Measurements from ENCODE around the gene DLG1.
A peak's percentile ranks its signal among the peaks of the same experiment; 100 is the strongest.
"Not testable (repeated sequence)": the region's sequence is repeated elsewhere in the genome, so short reads cannot be mapped to it uniquely, and the experiment has no call there.

Gene DLG1

DNA sequence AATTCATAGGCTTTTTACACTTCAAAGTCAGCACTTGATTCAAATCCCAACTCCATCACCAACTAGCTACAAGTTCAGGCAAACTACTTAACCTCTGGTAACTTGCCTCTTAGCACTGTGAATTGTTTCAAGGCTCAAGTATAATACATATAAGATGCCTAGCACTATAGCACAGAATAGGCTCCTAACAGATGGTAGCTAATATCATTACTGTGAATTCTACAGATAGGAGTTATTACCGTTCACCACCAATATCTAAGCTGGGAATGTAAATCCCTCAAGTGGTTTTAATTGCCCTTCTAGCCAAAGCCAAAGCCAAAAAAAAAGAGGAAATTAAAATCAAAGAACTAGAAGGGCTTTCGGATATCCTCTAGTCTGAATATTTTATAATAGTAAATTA, 15.4 kb downstream of the DLG1 start:
- DNase-seq = no peak

DNA sequence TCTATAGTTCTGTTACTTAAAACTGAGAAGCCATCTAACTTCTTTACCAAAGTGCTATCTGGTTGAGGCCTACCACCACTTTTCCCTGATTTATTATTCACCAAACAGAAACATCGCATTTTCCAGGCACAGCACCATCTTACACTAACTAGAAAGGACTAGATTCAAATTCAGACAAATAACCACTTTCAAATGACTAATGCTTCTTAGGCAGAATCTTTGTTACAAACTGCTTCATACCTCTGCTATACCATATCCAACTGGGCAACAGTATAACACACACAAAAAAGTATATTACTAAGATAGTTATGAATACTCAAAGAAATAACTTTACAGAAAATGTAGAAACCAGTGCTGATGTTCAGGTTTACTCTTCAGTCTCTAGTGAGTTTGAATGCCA, 16.6 kb downstream of the DLG1 start:
- no peak for DNase-seq

DNA sequence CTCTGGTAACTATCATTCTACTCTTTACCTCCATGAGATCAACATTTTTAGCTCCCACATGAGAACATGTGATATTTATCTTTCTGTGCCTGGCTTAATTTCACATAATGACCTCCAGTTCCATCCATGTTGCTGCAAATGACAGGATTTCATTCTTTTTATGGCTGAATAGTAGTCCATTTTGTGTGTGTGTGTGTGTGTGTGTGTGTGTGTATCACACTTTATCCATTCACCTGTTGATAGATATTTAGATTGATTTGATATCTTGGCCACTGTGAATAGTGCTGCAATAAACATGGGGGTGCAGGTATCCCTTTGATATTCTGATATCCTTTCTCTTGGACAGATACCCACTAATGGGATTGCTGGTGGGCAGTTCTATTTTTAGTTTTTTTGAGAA, 18.3 kb downstream of the DLG1 start:
- DNase-seq = no peak

DNA sequence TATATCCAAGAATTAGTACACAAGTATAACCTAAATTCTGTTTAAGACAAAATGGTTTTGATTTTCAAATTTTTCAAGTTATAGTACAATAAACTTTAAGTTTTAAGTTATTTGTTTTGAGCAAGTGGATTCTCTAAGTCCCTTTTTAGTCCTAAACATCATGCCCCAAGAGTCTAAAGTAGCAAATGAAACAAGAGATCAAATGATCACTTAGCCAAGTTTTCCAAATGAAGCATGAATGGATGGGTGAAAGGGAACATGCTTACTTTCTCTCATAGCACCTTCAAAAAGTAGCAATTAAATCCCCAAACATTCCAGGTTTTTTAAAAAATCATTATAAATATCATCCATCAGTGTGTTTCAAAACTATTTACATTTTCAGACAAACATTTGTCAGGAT, 19.5 kb downstream of the DLG1 start:
- no peak for DNase-seq

DNA sequence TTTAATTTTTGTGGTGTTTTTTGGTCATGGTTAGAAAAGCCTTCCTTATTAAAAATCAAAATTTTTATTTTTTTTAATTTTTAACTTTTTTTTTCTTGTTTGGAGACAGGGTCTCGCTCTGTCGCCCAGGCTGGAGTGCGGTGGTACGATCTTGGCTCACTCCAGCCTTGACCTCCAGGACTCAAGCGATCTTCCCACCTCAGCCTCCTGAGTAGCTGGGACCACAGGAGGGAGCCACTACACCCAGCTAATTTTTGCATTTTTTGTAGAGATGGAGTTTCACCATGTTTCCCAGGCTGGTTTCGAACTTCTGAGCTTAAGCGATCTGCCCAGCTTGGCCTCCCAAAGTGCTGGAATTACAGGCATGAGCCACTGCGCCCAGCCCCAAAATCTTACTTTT, 21.6 kb downstream of the DLG1 start:
- DNase-seq = not testable (repeated sequence)

DNA sequence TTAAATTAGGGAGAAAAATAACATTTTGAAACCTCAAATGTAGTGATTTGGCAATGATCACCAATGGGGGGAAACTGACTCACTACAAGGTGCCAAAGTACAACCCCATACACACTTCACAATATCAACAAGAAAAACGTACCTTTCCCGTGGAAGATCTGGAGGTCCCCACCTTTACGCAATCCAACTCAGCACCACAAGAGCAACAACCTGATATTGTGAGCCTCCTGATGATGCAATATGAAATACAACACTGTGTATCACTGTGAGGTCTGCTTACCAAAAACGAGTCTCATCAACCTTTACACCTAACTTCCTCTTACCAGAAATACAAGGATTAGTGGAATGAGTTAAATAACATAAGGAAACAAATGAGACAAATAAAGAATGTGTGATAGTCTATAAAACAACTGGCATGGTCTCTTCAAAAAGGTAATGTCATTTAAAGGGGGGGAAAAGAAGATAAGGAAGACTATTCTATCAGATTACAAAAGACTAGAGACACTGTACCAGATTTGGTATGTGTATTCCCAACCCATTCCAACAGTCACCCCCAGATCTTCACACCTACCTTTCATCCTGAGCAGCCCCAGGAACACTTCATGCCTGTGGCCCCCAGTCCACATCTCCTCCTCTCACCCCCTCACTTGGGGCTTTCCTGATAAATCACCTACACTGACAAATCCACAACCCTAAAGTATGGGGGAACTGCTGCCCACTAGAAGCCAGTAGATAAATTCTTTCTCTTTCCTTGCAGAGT, 27.7 kb downstream of the DLG1 start:
- no peak for DNase-seq

DNA sequence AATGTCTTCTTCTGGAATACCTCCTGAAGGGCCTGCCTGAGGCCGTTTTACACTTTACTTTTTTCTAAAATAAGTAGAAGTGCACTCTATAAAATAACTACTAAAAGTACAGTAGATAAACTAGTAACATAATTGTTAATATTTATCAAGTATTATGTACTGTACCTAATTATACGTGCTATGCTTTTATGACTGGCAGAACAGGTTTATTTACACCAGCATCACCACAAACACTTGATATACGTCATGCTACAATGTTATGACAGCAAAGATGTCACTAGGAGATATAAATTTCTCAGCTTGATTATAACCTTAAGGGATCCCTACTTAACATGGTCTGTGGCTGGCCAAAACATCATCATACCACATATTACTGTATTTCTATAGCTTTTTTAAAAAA, 29.4 kb downstream of the DLG1 start:
- DNase-seq = no peak

DNA sequence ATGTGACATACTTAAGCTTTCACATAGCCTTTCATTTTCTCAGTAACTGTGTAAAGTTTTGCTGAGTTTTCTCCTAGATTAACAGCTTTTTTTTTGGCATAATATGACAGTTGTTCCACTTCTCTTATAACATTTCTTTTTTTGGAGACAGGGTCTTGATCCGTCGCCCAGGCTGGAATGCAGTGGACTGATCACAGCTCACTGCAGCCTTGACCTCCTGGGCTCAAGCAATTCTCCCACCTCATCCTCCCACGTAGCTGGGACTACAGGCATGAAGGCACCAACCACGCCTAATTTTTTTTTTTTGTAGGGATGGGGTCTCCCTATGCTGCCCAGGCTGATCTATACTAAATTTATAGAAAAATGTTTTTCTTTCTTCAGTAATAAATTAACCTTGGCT, 30.1 kb downstream of the DLG1 start:
- DNase-seq = no peak

DNA sequence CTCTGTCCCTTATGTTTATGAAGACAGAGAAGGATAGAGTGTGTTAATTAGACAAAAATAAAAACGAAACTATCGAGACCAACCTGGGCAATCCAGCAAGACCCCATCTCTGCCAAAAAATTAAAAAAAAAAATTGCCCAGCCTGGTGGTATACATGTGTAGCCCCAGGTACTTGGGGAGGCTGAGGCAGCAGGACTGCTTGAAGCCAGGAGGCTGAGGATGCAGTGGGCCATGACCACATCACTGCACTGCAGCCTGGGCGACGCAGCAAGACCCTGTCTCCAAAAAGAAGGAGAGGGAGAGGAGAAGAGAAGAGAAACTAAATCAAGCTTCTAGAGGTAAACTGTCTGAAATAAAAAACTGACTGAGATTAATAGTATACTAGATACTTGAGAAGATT, 32.1 kb downstream of the DLG1 start:
- no peak for DNase-seq

DNA sequence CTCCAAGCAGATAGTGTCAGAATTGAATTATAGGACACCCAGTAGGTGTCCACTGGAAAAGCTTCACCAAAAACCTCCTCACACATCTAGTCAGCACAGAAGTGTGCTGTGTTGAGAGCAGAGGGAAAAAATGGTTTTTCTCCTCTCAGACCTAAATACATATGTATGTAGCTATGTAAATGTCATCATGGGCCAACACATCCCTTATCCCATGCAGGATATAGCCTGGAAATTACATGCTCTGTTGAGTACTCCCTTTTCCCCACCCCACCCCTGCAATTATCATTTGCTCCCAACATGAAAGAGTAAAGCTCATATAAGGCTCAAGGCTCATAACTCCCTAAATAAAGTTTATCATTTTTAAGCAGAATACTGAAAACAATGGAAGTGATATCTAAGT, 35.7 kb downstream of the DLG1 start:
- DNase-seq = no peak

DNA sequence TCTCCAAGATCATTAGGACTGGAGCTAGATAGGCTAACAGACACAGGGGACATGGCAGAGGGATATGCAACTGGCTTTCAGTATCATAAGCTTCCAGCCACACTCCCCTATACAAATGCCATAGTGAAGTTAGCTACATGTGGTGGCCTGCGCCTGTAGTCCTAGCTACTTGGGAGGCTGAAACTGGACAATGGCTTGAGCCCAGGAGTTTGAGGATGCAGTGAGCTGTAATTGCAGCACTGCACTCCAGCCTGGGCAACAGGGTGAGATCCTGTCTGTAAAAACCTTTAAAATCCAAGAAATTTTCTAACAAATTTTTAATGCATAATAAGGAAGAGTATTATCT, 37.3 kb downstream of the DLG1 start:
- no peak for DNase-seq

DNA sequence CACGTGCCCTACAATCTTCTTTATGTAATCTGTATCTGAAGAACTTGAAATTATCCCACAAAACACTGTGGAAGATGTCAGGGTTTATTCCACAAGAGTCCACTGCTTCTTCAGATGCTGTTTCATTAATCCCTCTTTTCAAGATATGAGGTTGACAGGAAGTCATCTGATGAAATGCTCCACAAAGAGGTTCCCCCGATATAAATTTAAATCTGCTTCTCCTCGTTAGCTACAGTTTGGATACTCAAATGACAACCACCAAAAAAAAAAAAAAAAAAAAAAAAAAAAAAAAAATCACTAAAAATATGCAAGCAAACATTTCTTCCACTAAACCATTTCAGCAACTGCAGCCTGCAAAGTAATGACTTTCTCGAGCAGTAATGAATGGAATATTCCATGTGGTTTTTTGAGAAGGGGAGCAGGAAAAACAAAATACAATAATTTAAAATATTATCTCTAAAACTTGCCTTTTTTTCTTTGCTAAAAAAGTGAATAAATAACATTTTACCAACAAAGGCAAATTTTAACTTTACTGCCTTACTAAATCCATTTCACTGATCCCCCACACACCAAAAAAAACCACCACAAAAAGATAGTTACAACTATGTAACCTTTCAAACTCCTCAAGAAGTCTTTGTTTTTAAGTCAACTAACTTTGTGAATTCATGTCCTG, 37.8 kb downstream of the DLG1 start:
- no peak for DNase-seq

DNA sequence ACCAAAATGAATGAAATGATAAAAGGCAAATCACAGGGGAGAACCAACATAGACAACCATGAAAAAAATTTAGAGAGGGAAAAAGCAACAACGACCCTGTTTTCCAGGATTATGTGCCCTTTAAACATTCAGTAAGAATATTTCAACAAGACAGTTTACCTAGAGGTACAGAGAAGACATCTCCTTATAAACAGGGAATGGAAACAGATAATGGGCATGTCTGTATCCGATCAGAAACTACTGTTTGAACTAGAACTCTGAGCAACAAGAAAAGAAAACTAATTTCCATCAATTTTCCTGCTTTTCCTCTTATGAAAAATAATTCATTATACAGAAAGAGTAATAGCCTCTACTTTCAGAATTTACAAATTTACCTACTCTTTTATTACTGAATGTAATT, 39.3 kb downstream of the DLG1 start:
- no peak for DNase-seq

DNA sequence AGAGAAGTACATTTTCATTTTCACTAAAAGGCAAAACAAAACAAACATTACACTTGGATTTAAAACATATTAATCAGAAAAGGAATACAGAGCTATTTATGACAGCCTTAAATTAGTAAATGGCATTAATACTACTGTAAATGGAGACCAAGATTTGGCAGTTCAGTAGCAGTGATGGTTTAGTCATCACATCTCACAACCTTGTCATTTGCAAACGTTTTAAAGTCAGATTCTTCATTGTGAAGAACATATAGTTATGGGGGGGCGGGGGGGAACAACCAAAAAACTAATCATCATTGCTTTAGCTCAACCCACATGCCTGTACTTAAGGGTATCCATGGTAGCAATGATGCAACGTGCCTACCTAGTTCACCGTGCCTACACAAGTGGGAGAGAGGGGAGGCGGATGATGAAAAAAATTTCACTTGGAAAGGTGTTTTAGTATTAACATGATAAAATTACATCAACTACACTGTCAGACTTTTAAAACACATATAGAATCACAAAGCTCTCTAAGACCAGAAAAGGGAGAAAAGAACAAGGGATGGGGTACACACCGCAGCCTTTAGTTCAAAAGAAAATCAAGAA, 40.1 kb downstream of the DLG1 start:
- DNase-seq = peak; percentile 2

DNA sequence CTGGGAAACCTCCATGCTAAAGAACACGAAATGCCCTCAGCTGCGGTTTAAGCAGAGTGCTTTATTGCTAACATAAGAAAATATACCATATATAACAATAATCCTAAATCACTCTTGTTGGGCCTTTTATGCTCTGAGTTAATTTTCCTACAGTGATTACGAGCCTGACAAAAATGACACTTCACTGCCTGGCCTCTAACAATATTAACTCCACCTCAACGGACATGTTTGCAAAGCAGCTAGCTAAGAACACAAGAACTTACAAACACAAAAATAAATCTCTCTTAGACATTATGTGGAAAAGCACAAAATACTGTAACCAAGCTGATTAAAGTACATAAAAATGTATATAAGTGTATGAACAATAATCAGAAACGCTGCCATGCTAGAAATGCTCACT, 40.7 kb downstream of the DLG1 start:
- no peak for DNase-seq

DNA sequence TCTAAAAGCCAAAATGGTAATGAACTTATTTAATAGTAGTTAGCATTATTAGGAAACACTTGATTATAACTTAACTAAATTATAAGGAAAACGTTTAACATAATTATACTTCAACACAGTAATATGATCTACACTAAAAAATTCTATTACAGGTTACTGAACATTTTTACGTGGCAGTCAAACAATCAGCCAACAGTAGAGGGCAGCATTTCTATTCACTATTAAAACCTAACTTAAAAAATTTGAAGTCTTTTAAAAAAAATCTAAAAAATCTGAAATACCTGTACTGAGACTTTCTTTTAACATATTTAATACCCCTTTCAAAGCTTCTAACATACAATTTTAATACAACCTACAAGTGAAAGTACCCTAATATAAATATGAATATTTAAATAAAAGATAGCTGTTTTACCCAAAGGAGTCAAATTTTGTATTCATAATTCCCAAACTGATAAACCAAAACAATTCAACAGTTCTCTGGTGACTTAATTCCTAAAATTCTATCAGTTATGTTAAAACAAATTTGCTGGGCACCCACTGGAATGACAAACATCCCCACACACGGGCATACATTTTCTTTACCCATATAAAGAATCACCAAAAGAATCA, 41.5 kb downstream of the DLG1 start:
- DNase-seq = peak; percentile 12

DNA sequence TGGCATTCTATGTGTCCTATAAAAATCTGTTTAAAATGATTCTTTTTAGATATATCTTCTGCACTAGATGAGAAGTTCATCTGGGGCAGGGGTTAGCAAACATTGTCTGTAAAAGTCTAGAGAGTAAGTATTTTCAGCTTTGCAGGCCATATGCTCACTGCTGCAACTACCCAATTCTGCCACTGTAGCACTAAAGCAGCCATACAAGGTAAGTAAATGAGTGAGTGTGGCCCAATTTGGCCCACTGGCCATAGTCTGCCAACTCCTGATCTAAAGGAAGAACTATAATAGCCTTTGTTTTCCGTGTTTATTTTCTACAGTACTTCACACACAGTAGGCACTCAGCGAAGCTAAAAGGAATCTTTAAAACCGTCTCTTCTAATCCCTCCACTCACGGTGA, 42.3 kb downstream of the DLG1 start:
- no peak for DNase-seq

DNA sequence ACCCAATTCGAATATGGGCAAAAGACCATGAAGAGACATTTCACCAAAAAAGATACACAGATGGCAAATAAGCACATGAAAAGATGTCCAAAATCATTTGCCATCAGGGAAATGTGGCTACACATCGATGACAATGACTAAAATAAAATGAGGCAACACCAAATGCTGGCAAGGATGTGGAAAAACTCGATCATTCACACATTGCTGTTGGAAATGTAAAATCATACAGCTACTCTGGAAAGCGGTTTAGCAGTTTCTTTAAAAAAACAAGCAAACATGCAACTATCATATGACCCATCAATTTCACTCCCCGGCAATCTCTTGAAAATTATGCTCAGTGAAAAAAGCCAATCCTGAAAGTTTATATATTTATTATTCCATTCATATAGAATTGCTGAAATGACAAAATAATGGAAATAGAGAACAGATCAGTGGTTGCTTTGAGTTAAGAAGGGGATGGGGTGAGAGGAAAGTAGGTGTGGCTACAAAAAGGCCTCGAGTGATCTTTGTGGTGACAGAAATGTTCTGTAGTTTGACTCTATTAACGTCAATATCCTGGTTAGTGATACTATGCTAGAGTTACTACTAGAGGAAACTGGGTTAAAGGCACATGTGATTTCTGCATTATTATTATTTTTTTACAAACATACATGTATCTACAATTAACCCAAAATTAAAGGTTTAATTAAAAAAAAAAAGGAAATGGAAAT, 45.0 kb downstream of the DLG1 start:
- no peak for DNase-seq

DNA sequence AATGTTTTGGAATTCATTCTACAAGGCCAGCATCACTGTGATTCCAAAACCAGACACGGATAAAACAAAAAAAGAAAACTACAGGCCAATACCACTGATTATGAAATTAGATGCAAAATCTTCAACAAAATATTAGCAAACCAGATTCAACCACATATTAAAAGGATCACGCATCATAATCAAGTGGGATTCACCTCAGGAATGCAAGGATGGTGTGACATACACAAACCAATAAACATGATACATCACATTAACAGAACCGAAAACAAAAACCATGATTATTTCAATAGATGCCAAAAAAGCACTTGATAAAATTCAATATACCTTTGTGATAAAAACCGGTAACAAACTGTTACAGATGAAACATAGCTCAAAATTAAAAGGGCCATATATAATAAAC, 48.9 kb downstream of the DLG1 start:
- DNase-seq = no peak

DNA sequence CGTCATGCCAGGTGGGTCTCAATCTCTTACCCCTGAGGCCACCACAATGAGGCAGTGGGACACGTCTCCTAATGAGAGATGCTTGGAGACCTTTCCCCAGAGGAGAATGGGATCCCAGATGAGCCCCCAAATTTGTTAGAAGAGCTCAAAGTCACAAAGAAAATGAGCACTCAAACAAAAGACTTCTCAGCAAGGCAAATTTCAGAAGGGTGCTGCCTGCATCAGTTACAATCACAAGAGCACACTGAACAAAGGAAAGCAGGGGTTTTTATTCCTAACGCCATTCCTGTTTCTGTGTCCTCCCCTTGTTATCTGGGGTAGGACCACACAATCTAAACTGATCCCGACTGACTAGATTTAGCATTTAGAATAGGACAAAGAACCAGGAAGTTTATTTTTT, 50.1 kb downstream of the DLG1 start:
- DNase-seq = no peak

DNA sequence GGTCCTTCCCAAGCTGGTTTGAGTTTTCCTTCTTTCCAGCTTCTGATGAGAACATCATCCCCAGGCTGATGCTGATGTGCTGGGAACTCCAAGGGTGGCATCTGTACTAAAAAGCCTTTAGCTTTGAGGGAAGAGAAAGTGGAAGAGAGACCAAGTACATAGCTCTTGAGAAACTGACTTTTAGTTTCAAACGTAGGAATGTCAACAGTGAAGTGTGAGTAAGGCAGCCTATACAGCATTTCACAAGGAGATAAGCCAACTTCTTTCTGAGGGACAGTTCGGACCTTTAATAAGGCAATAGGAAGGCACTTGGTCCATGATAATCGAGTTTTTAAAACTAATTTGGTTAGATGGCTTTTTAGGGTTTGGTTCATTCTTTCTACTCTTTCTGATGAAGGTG, 53.7 kb downstream of the DLG1 start:
- DNase-seq = no peak

DNA sequence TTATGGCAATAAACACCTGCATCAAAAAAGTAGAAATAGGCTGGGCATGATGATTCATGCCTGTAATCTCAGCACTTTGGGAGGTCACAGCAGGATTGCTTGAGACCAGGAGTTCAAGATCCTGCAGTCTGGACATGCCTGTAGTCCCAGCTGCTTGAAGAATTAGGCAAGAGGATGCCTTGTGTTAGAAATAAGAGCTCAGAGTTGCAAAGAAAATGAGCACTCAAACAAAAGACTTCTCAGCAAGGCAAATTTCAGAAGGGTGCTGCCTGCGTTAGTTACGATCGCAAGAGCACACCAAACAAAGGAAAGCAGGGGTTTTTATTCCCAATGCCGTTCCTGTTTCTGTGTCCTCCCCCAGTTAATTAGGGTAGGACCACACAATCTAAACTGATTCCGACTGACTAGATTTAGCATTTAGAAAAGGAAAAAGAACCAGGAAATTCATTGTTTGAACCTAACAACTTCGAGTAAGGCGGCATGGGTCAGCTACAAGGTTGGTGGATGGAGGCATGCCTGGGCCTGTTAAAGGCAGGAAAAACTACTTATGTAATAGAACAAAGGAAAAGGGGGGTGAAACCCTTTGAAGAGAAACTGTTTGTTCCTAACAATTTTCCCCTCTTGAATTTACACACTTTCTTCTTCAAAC, 55.5 kb downstream of the DLG1 start:
- DNase-seq = no peak

DNA sequence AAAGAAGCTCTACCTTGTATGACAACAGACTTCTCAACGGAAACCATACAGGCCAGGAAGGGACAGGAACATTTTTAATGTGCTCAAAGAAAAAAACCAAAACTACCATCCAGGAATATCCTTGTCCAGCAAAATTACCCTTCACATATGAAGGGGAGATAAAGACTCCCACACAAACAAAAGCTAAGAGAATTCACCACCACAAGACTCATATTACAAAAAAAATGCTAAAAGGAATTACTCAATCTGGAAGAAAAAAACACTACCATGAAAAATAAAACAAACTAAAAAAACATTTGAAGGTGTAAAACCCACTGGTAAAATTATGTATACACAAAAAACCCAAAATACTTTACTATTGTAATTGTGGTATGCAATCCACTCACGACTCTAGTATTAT, 57.2 kb downstream of the DLG1 start:
- DNase-seq = no peak

All from stimulated activated naive CD4-positive, alpha-beta T cell treated with Interleukin-2 at 50 U/mL for 16 hours (primary cell).